IPS-18c (cell line): ENCODE measurements around the gene UAP1L1.

Experiments
- H3K4me3 ChIP-seq: 2 replicates; pipeline ENCODE4 v1.7.0; 2013; ENCODE audit warnings: low read depth, mild to moderate bottlenecking, low read length, moderate library complexity; ENCODE audit not compliant: insufficient read depth
- H3K9me3 ChIP-seq: one replicate; pipeline ENCODE4 v1.6.1; 2013; ENCODE audit warnings: mild to moderate bottlenecking, low read length, moderate library complexity; ENCODE audit not compliant: control insufficient read depth, insufficient read depth

UAP1L1 gene

DNA sequence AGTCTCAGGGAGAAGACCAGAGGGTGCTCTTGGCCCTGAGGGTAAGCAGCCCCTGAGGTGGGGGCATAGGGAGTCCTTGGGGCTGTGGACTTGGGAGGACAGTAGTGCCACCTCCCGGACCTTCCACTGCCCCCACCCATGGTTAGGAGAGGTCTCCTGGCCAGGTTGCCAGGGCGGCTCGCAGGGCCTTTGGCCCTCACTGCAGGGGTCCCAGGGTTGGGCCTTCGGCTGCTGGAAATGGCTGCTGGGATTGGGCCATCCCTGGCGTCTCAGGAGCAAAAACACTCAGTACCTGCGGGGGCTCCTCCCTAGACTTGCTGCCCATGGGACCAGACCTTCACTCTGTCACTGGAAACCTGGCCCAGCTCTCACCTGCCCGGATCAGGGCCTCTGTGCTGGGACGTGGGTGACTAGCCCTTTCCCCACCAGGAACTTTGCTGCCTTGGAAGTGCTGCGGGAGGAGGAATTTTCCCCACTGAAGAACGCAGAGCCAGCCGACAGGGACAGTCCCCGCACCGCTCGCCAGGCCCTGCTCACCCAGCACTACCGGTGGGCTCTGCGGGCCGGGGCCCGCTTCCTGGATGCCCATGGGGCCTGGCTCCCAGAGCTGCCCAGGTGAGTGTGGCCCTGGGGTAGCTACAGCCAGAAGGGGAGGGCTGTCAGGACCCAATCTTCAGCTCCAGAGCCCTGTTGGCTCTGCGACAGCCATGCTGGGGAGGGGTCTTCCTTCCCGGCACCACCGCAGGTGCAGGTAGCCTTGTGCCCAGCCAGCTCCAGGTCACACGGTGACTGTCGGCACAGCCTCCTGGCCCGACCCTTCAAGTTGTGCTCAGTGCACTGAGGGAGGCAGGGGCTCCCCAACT is 3.2 kb downstream of the UAP1L1 start:
- Histone ChIP-seq H3K4me3 (no peak overlapping the region), H3K9me3 (no peaks in the 10 kb centered on the region)

DNA sequence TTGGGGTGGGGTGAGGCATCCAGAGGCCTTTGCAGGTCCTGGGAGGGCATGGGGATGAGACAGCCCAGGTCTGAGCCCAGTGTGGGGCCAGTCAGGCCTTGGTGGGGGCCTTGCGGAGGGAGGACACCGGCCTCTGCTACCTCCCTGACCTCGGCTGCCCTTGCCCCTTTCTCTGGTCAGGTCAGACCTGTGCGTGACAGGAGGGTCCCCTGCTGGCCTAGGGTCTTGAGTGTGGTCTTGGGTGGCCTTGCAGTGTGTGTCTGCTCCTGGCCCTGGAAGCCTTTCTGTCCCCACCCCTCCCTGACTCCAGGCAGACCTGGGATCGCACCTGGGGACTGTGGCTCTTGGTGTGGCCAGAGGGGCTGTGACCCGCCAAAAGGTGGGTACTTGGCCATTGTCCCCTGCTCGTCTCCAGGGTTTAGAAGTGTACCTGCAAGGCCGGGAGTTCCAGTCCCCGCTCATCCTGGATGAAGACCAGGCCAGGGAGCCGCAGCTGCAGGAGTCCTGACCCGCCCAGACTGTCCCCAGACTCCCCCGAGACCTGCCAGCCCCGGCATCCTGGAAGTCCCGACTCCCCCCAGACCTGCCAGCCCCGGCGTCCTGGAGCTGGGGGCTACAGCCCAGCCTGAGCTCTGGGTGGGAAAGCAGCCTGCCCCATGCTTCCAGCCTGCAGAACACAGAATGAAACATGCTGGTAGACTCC is 5.1 kb downstream of the UAP1L1 start:
- H3K4me3 ChIP-seq: no peak overlapping the region

DNA sequence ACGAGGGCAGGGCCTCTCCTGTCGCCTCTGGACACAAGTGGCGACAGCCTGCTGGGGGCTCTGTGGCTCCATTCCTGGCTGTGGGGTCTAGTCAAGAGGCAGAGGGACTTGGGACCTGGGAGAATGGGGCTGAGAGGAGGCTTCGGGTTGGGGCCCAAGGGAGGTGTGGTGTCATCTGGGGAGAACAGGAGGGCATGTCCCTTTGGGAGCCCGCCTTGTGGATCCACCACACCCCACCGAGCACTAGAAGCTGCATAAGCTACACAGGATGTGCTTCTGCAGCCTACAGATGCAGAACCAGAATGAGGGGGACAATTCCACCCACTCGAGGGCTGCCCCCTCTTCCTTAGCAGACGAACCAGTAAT is 5.6 kb downstream of the UAP1L1 start:
- Histone ChIP-seq H3K9me3 (peaks cover 3% of the 10 kb centered on the region), H3K4me3 (no peak overlapping the region)

More for the DNA sequence above, 5.1 kb downstream of the UAP1L1 start:
- peaks cover 2% of the 10 kb centered on the region for H3K9me3 ChIP-seq

DNA sequence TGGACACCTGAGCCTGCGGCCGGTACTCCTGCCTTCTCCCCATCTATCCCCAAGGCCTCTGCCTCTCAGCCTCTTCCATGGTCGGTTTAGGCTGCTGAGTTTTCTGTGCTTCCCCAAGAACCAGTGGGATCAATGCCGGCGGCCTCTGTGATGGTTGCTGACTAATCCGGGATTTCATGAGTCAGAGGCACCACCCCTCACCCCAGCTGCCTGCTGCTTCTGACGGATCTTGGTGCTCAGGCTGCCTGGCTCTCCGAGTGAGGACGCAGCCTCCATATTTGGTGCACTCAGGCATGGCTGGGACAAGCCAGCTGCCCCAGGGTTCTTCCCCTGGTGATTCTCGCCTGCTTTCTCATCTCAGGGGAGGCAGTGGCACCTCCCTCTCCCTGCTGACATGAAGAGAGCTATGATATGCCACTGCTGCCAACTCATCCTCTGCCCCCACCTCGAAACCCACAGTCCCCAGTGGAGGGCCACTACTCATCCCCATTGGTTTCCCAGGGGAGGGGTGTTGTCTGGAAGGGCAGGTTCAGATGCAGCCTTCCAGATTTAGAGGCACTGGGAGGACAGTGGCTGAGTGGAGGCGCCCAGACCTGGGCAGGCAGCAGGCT is 6.2 kb downstream of the UAP1L1 start:
- Histone ChIP-seq H3K4me3 (no peak overlapping the region), H3K9me3 (peaks cover 3% of the 10 kb centered on the region)

DNA sequence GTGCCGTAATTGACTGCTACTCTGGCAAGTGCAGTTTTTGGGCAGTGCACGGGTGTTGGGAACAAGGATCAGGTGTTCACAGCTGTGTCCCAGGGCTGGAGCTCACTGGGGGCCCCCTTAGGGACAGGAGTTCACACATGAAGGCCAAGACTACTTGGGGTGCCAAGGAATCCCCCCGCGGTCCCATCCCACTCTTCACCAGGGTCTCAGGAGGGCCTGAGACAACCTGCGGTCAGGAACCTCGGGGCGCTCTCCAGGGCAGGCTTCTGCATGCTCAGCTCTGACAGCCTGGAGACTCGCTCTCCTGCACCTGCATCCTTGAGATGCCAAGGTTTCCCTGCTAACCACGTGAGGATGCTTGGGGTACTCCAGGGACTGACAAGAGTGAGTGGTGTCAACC is 7.2 kb downstream of the UAP1L1 start:
- Histone ChIP-seq H3K4me3 (no peak overlapping the region), H3K9me3 (peaks cover 3% of the 10 kb centered on the region)

DNA sequence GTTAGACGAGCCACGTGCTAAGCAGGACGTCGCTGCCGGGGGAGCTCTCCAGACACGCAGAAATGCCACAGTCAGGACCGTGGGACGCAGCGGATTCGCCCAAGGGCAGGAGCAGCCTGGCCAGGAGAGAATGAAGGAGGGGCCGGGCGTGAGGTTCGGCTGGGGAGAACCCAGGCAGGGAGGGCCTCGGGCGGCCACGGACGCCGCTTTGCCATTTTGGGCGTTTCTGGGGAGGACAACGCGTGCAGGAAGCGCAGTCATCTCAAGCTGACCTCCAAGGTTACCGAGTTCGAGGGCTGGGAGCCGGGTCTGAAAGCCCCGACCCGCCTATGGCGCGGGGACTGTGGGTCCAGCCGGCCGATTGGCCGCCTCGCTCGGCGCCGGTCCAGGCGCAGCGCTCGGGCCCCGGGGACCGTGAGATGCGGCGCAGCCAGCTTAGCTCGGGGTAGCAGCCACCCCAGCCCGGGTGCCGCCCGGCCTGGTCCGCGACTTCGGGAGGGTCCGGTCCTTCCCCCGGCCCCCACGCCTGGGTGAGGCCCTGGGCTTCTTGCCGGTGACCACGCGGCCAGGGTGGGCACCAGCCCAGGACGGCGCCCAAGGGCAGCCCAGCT is 8.7 kb downstream of the UAP1L1 start:
- peak overlapping the region; percentile 79 for H3K4me3 ChIP-seq
- peaks cover 3% of the 10 kb centered on the region for H3K9me3 ChIP-seq

DNA sequence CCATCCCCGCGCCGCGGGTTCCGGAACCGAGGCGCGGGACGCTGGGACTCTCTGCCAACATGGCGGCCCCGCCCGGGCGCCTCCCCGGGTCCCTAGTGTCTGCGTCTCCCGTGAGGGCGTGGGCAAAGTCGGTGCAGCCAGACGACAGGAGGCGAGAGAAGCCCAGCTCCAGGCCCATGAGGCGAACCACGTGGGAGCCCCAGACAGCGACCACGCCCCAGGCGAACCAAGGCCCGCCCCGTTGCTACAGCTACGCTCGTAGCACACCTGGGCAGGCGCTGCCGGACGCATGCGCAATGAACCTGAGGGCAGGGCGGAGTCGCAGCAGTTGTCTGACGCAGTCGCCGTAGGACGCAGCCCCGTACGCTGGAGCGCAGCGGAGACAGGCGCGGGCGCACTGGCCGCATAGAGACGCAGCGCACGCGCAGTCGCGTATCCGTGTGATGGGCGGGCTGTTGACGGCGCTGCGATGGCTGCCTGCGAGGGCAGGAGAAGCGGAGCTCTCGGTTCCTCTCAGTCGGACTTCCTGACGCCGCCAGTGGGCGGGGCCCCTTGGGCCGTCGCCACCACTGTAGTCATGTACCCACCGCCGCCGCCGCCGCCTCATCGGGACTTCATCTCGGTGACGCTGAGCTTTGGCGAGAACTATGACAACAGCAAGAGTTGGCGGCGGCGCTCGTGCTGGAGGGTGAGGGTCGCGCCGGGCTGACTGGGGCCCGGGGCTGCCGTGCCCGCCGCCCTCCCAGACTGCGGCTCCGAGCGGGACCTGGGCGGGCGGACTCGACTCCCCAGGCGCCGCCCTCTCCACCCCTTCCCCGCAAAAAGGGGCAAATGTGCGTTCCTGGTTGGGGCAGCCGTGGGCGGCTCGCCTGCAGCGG is 9.5 kb downstream of the UAP1L1 start, which contains the start of gene MAN1B1:
MAN1B1 (plus strand) TSS at position 455 of the 878 bp plus-strand sequence; CDS start at position 470, 15 bp downstream.
- Histone ChIP-seq H3K4me3 (peak within 1 kb of the TSS; percentile 79), H3K9me3 (peaks cover 3% of the 10 kb centered on the region)

DNA sequence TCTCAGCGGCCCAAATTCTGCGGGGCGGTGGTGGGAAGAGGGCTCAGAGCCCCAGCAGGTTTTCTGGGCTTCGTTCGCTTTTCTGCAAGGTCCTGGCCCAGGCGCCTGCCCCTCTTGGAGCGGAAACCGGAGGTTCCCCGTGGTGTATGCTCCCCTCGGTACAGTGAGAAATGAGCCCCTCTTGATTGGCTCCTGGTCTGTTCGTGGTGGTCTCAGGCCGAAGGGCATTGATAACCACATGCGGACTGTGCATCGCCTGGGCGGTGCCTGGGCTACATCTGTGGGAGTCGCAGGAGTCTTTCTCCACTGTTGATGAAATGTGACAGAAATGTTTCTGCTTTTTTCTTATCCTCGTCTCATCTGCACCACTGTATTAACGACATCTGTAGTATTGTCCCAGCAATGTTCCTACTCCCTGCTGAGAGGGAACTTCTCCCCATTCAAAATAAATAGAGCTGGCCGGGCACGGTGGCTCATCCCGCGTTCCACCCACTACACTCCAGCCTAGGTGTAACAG is 10.2 kb downstream of the UAP1L1 start:
- Histone ChIP-seq H3K9me3 (peaks cover 3% of the 10 kb centered on the region), H3K4me3 (peak overlapping the region; percentile 79)

DNA sequence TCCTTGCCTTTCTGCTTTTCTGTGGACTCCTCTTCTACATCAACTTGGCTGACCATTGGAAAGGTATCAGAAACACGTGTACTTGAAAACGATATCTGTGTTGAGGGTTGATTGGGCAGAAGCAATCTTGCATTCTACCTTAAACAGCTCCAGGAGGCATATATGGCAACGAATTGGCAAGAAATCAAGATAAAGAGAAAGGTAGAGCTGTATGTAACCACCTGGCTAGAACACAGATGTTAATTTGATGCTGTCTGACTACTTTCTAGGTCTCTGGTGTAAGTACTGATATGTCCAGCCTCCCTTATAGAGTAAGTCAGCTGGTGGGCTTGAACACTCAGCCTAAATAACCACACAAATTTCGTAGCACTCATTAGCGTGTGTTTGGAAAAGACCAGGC is 10.8 kb downstream of the UAP1L1 start:
- H3K4me3 ChIP-seq: no peak overlapping the region
- H3K9me3 ChIP-seq: peaks cover 3% of the 10 kb centered on the region

DNA sequence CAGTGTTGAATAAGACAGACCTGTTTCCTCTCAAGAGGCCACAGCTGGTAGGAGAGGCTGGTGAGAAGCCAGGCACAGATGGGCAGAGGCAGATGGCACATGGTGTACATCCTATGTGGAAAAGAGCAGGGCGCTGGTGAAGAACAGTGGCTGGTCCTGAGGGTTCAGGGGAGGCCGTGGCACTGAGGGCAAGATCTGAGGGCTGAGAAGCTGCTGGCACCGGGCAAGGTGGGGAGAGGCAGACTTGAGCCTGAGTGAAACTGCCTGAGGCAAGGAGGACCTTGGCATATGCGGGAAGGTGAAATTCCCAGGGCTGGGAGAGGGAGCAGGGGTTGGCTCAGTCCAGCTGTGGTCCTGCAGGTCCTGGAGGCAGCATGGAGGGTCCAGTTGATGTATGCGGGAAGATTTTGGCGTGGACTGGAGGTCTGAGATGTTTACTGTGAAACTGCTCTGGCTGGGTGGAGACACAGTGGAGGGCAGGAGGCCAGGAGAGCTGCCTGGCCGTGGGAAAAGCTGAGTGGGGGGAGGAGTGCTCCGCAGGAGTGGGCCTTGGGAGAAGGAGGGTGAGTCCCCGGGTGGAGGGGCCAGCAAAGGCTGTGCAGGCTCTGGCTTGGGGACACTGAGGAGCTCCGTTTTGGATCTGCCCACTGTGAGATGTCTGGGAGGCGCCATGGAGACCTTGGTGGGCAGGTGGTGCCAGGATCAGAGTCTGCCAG is 12.1 kb downstream of the UAP1L1 start:
- Histone ChIP-seq H3K9me3 (peaks cover 3% of the 10 kb centered on the region), H3K4me3 (no peak overlapping the region)

DNA sequence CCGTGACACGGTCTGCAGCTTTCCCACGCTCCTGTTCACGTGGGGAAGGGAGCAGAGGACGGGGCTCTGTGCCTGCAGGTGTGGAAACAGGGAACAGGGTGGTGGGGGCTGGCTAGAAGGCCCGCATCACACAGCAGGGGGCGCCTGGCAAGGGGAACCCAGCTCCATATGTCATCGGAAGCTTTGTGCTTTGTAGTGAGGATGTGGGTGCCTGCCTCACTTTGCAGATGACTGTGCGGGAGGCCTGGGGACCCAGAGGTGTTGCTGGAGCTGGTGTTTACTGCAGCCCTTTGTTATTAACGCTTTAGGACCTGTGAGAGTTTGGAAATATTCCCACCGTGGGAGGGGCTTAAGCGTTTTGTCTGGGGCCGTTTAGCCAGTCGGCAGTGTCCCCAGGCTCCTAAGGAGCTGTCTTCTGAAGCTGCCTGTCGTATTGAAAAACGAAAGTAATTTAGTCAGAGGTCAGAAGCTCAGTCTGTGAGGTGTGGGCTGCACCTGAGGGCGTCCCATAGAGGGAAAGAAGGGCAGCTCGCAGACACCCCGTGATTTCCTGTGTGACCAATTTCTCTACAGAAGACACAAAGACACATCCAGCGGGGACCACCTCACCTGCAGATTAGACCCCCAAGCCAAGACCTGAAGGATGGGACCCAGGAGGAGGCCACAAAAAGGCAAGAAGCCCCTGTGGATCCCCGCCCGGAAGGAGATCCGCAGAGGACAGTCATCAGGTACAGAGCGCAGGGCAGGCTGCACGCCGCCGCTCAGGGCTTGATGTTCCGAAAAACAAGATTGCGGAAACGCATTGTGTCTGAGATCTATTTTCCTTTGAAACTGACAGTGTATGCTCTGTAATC is 18.6 kb downstream of the UAP1L1 start:
- H3K9me3 ChIP-seq: peaks cover 2% of the 10 kb centered on the region
- no peak overlapping the region for H3K4me3 ChIP-seq

DNA sequence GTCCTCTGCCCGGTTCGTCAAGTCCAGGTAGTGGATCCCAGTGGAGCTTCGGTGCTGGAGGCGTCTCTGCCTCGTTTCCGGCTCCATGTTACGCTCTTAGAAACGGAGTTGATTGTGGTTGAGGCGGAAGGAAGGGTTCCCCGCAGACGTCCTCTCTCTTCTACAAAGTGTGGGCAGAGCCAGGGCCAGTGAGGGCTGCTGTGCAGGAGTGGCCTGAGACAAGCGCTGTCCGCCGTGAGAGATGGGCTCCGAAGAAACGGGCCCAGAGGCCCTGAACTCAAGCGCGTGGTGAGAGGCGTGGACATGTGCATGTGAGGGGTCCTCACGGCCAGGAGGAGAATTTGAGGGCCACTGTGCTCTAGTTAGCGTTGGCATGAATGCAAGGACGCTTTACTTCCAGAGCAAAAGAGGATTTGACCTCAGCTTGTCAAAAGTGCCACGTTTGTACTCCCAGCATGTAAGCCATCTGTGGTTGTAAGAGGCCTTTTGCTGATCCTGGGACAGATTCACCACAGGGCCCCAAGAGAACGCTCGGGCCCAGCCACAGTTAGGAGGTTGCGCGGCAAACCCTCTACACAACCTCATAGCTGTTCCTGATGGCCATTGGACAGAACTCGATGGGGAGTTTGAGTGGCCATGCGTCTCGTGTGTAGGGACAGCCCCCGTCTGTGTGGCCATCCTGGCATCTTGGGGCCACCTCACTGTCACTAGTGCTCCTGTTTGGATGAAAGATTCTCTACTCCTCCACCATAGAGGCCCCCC is 19.6 kb downstream of the UAP1L1 start:
- Histone ChIP-seq H3K9me3 (peaks cover 2% of the 10 kb centered on the region), H3K4me3 (no peak overlapping the region)

DNA sequence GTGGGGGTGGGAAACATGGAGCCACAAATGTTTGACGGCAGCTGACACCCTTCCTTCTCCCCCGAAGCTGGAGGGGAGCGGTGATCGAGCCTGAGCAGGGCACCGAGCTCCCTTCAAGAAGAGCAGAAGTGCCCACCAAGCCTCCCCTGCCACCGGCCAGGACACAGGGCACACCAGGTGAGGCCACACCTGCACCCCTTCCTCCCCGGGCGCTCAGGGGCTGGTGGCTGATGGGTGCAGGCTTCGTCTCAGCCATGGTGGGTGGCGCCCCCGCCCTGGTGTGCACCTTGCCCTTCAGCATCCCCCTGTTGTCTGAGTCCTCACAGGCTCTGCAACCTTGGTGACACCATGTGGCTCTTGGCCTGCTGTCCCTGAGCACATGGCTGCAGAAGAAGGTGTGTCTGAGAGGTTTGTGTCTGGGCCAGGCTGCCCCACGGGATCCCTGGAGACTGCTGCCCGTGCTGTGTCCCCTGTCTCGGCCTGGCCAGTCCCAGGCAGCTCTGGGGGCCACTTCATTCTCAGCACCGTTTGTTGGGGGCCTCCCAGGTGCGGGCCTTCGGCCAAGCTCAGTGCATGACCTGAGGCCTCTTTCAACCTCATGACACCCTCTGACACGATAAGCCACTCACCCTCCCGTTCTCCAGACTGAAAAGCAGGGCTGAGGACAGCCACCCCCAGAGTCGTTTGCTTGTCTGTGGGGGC is 20.6 kb downstream of the UAP1L1 start:
- Histone ChIP-seq H3K9me3 (peaks cover 8% of the 10 kb centered on the region), H3K4me3 (no peak overlapping the region)

DNA sequence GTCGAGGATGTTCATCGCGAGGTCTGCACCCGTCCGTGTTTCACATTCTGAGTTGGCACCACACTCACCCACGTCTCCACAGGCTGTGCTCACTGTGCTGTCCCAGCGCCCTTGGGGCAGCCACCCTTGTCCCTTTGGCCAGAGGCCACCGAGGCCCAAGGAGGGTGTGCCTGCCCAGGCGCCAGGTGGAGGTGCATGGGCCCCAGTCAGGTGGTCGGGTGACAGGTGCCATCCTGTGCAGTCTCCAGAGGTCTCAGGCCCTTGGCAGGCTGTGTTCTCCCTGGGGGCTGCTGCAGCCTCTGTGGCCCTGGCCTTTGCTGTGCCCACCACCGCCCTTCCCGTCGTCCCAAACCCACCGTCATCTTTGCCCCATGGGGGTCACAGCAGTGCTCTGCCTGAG is 21.9 kb downstream of the UAP1L1 start:
- H3K9me3 ChIP-seq: peaks cover 9% of the 10 kb centered on the region
- H3K4me3 ChIP-seq: no peak overlapping the region
